Measurements from ENCODE around the gene TEX29.

- TF ChIP-seq, protein P1, sequence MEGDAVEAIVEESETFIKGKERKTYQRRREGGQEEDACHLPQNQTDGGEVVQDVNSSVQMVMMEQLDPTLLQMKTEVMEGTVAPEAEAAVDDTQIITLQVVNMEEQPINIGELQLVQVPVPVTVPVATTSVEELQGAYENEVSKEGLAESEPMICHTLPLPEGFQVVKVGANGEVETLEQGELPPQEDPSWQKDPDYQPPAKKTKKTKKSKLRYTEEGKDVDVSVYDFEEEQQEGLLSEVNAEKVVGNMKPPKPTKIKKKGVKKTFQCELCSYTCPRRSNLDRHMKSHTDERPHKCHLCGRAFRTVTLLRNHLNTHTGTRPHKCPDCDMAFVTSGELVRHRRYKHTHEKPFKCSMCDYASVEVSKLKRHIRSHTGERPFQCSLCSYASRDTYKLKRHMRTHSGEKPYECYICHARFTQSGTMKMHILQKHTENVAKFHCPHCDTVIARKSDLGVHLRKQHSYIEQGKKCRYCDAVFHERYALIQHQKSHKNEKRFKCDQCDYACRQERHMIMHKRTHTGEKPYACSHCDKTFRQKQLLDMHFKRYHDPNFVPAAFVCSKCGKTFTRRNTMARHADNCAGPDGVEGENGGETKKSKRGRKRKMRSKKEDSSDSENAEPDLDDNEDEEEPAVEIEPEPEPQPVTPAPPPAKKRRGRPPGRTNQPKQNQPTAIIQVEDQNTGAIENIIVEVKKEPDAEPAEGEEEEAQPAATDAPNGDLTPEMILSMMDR (IDR thresholded peaks at IDR 0.05 in 2 of 3, conservative IDR thresholded peaks at IDR 0.05 in 1 of 3; ENCODE audit: control insufficient read depth in 2 of 3, extremely low read depth in 1 of 3, insufficient read depth in 1 of 3, low read depth in 3 of 3, low read length in 3 of 3): no peak
- TF ChIP-seq MAX (IDR thresholded peaks at IDR 0.05; ENCODE audit: low read depth, low read length) (no peak), CREB1 (IDR thresholded peaks at IDR 0.05; ENCODE audit: low read depth) (no peak), POLR2A (IDR thresholded peaks at IDR 0.05; ENCODE audit: low read depth, low read length) (no peak), EZH2 (IDR thresholded peaks at IDR 0.05; ENCODE audit: borderline replicate concordance, control insufficient read depth, low read depth, low read length) (no peak), GABPA (IDR thresholded peaks at IDR 0.05; ENCODE audit: low read depth) (no peak), EP300 (IDR thresholded peaks at IDR 0.05; ENCODE audit: borderline replicate concordance in 1 of 2, control insufficient read depth in 1 of 2, low read depth in 2 of 2, low read length in 2 of 2) (no peak), PBX3 (IDR thresholded peaks at IDR 0.05; ENCODE audit: insufficient replicate concordance, low read depth, low read length) (no peak), CHD4 (IDR thresholded peaks at IDR 0.05) (no peak), FOXM1 (IDR thresholded peaks at IDR 0.05; ENCODE audit: low read depth, low read length) (no peak), NBN (IDR thresholded peaks at IDR 0.05) (no peak)
- TF ChIP-seq, protein P2, sequence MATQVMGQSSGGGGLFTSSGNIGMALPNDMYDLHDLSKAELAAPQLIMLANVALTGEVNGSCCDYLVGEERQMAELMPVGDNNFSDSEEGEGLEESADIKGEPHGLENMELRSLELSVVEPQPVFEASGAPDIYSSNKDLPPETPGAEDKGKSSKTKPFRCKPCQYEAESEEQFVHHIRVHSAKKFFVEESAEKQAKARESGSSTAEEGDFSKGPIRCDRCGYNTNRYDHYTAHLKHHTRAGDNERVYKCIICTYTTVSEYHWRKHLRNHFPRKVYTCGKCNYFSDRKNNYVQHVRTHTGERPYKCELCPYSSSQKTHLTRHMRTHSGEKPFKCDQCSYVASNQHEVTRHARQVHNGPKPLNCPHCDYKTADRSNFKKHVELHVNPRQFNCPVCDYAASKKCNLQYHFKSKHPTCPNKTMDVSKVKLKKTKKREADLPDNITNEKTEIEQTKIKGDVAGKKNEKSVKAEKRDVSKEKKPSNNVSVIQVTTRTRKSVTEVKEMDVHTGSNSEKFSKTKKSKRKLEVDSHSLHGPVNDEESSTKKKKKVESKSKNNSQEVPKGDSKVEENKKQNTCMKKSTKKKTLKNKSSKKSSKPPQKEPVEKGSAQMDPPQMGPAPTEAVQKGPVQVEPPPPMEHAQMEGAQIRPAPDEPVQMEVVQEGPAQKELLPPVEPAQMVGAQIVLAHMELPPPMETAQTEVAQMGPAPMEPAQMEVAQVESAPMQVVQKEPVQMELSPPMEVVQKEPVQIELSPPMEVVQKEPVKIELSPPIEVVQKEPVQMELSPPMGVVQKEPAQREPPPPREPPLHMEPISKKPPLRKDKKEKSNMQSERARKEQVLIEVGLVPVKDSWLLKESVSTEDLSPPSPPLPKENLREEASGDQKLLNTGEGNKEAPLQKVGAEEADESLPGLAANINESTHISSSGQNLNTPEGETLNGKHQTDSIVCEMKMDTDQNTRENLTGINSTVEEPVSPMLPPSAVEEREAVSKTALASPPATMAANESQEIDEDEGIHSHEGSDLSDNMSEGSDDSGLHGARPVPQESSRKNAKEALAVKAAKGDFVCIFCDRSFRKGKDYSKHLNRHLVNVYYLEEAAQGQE (IDR thresholded peaks at IDR 0.05; ENCODE audit: low read depth, low read length): no peak
Measured at GRCh38 chr13:111295886-111296285, 24.6 kb upstream of the TEX29 start.

Data from GM12878 (cell line).